Measurements from ENCODE around the gene TNRC6A. TPM values are rescaled to one million over a fixed set of nuclear protein-coding genes. Genes with fewer than 3 reads are reported as not detected.

Gene TNRC6A
- total RNA-seq, 2 donors from 2014 or later = 41.2 to 50.5 TPM

DNA sequence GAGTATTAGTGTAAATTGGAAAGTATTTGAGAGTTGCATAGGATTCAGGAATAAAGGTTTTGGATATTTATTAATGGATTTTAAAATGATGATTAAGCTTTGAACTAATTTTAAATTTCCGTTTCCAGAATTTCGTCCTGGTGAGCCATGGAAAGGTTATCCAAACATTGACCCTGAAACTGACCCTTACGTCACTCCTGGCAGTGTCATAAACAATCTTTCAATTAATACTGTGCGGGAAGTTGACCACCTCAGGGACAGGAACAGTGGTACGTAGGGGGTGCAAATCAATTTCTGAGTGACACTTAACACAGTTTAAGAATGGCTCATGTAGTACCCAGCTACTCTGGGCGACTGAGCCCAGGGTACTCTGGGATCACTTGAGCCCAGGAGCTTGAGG lies 87.2 kb downstream of the TNRC6A start:
- H3K27ac Mint-ChIP-seq = peak overlapping the region; percentile 44 to 82
- peaks cover 5 to 7% of the 10 kb centered on the region in 2 donors for H3K36me3 Mint-ChIP-seq
- no peaks in the 10 kb centered on the region for H3K9me3 Mint-ChIP-seq
- ATAC-seq (no peak), DNase-seq (ENCODE audit: low spot score in 2 of 2) (no peak)

DNA sequence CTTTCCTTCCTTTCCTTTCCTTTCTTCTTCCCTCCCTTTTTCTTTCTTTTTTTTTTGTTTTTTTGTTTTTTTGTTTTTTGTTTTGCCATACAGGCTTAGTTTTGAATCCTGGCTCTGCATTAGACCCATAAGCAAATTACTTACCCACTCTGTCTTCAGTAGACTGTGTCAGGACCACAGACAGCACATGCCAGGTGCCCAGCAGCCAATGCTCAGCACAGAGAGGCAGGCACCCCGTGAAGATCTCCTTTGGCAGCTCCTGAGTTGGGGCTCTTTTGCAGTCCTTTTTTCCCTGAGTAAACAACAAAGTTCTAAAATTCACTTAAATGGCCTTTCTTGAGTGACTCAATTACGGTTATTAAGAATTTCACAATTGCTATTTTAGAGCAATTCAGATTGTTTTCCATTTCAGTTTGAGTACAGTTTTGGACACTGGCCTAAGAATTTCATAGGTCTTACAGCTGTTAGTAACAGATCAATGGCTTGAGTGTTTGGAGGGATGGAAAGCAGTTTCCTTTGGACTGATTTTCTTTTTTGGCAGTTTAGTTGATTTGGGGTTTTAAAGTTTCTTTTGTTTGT lies 90.1 kb downstream of the TNRC6A start:
- Mint-ChIP-seq H3K27ac (peak overlapping the region; percentile 56 to 58), H3K36me3 (peaks cover 5 to 19% of the 10 kb centered on the region in 2 donors), H3K9me3 (no peaks in the 10 kb centered on the region)
- ATAC-seq (no peak), DNase-seq (ENCODE audit: low spot score in 2 of 2) (no peak)

DNA sequence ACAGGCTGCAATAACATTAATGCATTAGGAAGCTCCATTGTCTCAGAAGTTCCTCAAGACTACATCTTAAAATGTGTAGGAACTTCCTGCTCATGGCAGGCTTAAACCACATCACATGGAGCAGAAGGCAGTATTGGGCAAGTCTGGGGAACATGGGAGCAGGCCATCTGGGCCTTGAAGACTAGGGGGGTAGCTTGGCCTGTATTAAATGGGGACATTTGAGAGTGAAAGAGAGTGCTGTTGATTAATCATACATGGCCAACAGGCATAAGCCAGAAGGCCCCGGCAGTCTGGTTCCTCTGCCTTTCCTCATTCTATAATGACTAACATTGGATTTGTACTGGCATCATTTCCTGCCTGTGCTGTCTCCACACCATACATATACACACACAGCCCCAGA lies 91.1 kb downstream of the TNRC6A start:
- Mint-ChIP-seq H3K27ac (peak overlapping the region; percentile 58 to 83), H3K9me3 (no peaks in the 10 kb centered on the region), H3K36me3 (peaks cover 0 to 13% of the 10 kb centered on the region in 2 donors)
- no peak for ATAC-seq
- DNase-seq (ENCODE audit: low spot score in 2 of 2) = no peak

DNA sequence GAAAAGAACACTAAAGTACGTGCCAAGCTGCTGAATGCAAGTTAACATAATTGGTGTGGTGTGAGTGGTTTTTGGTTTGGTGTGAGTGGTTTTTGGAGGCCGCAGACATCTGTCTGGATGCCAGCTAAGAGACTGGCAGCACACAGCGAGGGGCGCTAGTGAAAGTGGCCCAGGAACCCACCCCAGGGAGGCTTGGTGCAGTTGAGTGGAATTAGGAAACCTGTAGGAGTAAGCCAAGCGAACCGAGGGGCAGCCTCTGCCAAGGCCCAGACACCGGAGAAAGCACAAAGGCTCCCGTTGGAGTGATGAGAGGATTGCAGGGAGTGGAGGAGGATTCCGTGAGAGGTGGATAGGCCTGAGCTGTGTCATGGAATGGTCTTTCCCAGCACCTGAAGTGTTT lies 91.7 kb downstream of the TNRC6A start:
- Mint-ChIP-seq H3K9me3 (no peaks in the 10 kb centered on the region), H3K36me3 (peaks cover 0 to 13% of the 10 kb centered on the region in 2 donors), H3K27ac (peak overlapping the region; percentile 15 to 93)
- no peak for ATAC-seq
- no peak for DNase-seq (ENCODE audit: low spot score in 2 of 2)

DNA sequence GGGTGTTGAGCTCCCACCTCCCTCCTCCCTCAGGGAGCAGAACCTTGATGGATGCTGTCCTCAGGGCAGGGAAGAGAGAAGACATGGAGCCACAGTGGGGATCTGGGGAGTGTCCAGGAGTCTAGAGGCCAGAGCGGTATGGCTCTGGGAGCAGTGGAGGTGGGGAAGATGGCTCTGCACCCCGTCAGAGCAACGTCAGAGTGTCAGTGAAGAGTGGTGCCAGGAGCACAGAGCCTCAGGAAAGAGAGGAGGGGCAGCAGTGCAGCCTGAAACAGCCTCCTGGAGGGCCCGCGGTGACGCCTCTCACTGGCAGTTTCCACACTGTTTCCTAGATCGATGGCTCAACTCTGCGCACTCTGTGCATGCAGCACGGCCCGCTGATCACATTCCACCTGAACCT lies 93.1 kb downstream of the TNRC6A start:
- no peak for DNase-seq (ENCODE audit: low spot score in 2 of 2)
- H3K9me3 Mint-ChIP-seq = no peaks in the 10 kb centered on the region

DNA sequence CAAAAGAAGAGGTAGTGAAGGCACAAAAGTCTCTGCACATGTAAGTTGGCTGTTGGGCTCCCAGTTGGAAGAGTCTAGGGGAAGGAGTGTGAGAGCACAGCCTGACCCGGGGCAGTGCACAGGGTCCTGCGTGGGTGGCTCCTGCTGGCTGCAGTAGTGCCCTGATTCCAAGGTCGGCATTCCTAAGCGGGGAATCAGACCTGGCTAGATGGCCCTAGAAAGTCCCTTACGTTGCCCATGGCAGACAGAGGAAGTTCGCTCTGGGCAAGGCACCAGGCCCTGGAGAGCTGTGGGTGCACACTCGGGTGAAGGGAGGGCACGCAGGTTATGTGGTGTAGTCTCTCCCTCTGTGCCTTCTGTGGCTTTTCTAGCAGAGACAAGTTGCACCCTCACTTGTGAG lies 93.5 kb downstream of the TNRC6A start:
- Mint-ChIP-seq H3K27ac (peak overlapping the region in 1 of 2 donors; percentile 78), H3K36me3 (peaks cover 0 to 23% of the 10 kb centered on the region in 2 donors), H3K9me3 (no peaks in the 10 kb centered on the region)
- ATAC-seq = no peak
- no peak for DNase-seq (ENCODE audit: low spot score in 2 of 2)

More for the DNA sequence above, 93.1 kb downstream of the TNRC6A start:
- Mint-ChIP-seq H3K36me3 (peaks cover 0 to 23% of the 10 kb centered on the region in 2 donors), H3K27ac (peak overlapping the region in 1 of 2 donors; percentile 93)
- ATAC-seq = peak in 1 of 2 donors; percentile 16

DNA sequence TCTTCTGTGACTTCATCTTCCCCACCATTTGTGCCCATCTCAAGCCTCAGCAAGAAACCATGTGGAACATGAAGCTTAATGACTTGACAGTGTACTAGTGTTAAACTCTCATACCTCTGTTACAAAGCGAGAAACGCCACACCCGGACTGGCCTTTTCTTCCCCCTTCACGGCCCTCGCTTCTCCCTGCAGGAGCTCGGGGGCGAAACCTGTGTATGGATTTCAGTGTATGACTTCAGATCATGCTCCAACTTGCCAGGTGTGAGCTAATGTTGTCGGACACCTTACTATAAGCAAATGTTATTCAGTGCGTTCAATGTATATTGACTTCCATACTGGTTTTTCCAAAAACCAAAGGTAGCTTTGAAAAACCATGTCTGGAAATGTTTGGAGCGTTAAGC lies 96.2 kb downstream of the TNRC6A start:
- ATAC-seq (no peak), DNase-seq (ENCODE audit: low spot score in 2 of 2) (no peak)
- H3K36me3 Mint-ChIP-seq = peaks cover 0 to 23% of the 10 kb centered on the region in 2 donors
- peak overlapping the region in 1 of 2 donors; percentile 80 for H3K27ac Mint-ChIP-seq
- H3K9me3 Mint-ChIP-seq = no peaks in the 10 kb centered on the region

DNA sequence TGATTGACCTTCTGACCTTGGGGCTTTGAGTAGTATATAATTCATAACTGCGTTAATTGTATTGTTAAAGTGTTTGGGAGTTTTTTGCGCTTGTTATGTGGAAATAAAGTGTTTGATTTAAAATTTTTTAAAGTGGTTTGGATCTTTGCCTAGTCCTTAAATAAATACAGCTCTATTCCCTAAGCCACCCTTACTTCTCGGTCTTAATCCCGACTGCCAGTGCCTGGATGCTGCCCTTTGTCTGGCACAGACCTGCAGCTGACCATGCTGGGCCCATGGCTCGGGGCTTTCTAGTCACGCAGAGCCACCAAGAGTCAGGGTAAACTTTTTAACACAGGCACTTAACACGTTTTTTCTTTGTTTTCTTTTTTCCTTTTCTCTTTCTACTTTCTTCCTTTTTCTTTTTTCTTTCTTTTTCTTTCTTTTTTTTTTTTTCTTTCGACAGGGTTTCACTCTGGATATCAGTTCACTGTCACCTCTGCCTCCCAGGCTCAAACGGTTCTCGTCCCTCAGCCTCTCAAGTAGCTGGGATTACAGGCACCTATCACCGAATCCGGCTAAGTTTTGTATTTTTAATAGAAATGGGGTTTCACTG lies 96.7 kb downstream of the TNRC6A start:
- peaks cover 0 to 23% of the 10 kb centered on the region in 2 donors for H3K36me3 Mint-ChIP-seq
- H3K9me3 Mint-ChIP-seq = no peaks in the 10 kb centered on the region
- ATAC-seq = no peak
- DNase-seq (ENCODE audit: low spot score in 2 of 2) = no peak
- H3K27ac Mint-ChIP-seq = peak overlapping the region in 1 of 2 donors; percentile 84

DNA sequence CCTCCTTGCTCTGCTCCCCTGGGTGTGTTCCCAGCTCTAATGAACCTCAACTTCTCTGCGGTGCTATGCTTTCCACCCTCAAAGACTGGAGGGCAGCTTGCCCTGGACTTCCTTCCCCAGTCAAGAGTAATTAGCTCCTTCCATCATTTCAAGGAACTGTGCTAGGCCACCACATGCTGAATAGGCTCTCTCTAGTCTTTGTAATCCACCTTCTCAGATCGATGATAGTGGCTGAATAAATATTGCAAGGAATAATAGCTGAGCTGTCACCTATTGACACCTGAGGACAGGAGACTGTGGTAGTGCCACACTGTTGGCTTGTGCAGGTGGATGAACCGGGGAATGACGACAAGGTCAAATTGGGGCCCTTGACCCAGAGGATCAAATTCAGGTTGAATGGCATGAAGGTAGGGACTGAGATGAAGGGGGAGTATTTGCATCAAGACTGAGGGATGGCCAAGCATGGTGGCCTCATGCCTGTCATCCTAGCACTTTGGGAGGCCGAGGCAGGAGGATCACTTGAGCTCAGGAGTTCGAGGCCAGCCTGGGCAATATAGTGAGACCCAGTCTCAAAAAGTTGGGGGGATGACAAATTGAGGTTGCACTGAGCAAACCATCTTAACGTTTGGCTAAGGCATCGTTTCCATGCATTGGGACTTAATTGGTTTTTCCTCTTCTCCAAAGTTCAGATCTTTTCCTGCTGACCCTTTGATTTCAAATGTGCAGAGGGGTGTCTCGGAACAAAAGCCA lies 97.5 kb downstream of the TNRC6A start:
- no peak for ATAC-seq
- Mint-ChIP-seq H3K36me3 (peaks cover 0 to 23% of the 10 kb centered on the region in 2 donors), H3K9me3 (no peaks in the 10 kb centered on the region), H3K27ac (peak overlapping the region in 1 of 2 donors; percentile 84)
- DNase-seq (ENCODE audit: low spot score in 2 of 2) = no peak

DNA sequence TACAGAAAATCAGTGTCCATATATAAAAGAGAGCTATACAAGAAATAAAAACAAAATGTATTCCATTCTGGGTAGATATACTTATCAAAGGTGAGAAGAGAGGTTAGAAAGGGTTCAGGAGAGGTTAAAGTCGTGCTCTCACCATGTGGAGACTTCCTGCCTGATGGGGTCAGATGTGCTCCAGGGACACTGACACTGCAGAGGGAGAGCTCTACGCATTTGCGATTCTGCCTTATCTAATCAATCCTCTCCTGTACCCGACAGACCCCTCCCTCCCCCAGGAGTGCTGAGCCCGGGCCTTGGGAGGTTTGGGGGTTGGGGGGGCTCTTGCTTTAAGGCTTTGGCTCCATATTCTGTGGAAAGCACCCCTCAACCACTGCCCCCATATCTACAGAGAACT lies 99.7 kb downstream of the TNRC6A start:
- DNase-seq (ENCODE audit: low spot score in 2 of 2) (peak in 1 of 2 donors; percentile 30), ATAC-seq (no peak)
- H3K27ac Mint-ChIP-seq = peak overlapping the region in 1 of 2 donors; percentile 73

DNA sequence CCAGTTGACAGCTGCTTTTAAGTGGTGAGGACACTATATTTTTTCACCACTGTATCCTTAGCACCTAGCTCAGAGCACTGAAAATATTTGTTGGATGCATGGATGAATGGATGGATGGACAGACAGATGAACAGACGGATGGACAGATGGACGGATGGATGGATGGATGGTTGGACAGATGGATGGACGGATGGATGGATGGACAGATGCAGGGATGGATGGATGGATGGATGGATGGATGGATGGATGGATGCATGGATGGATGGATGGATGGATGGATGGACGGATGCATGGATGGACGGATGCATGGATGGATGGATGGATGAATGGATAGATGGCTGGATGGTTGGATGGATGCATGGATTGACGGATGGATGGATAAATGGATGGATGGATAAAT lies 103.9 kb downstream of the TNRC6A start:
- no peak for ATAC-seq

More for the DNA sequence above, 99.7 kb downstream of the TNRC6A start:
- Mint-ChIP-seq H3K9me3 (no peaks in the 10 kb centered on the region), H3K36me3 (peaks cover 0 to 12% of the 10 kb centered on the region in 2 donors)

DNA sequence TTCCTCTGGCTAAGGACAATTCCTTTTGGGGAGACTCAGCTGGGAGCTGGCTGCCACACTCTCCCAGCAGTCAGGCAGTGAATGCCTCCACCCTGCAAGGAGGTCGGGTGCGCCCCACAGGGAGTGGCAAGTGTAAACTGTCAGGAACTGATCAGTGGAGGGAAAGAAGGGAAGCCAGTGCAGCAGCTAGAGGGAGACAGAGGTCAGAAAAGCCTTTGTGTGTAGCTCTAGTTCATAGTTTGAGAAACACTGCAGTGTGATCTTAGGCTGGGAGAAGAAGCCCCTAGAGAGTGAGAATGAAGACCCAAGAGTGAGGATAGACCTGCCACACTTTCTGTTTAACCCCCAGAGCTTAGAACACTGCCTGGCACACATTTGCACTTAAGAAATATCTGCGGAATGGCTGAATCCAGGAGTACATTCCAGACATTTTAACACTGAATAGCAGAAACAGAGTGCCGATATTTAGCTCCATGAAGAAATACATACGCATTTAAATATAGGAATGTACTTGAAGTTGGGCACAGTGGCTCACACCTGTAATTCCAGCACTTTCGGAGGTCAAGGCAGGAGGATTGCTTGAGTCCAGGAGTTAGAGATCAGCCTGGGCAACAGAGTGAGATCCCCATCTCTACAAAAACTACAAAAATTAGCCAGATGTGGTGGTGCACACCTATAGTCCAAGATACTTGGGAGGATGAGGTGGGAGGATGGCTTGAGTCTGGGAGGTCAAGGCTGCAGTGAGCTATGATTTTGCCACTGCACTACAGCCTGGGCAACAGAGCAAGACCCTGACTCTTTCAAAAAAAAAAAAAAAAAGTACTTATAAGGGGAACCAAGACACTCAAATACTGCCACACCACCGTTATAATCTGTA lies 105.2 kb downstream of the TNRC6A start:
- DNase-seq (ENCODE audit: low spot score in 2 of 2) = no peak
- H3K27ac Mint-ChIP-seq = no peak overlapping the region
- peak; percentile 22 to 54 for ATAC-seq
- H3K36me3 Mint-ChIP-seq = no peaks in the 10 kb centered on the region
- no peaks in the 10 kb centered on the region for H3K9me3 Mint-ChIP-seq

More for the DNA sequence above, 103.9 kb downstream of the TNRC6A start:
- Mint-ChIP-seq H3K36me3 (no peaks in the 10 kb centered on the region), H3K9me3 (no peaks in the 10 kb centered on the region), H3K27ac (no peak overlapping the region)
- DNase-seq (ENCODE audit: low spot score in 2 of 2) = no peak

DNA sequence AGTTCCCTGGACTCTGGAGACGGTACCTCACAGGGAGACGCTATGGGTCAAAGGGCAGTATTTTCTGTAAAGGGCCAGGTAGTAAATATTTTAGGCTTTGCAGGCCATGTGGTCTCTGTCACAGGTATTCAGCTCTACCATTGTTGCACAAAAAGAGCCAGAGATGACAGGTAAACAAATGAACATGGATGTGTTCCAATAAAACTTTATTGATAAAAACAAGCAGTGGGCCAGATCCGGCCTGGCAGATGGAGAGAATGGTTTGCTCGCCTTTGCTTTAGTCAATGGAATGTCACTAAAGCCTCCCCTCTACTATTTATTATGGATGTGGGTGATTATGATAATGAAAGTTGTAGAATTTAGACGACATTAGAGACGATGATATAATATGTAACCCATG lies 107.4 kb downstream of the TNRC6A start:
- H3K36me3 Mint-ChIP-seq = no peaks in the 10 kb centered on the region

DNA sequence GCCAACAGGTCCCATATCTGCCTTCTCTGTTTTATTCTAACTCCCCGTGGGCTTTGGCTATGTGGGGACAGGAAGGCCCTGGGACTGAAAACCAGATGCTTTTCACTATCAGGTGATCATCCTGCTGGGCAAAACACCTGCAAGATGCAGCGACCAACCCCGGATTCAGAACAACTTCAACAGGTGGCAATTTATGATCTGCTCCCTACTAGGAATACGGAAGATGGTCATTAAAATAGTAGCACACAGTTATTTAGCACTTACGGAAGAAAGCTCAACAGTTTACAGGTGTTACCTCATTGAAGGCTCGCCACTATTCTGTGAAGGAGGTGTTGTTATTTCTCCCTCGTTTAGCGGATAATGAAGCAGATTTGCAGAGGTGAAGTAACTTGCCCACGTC lies 108.5 kb downstream of the TNRC6A start:
- ATAC-seq (no peak), DNase-seq (ENCODE audit: low spot score in 2 of 2) (no peak)
- H3K36me3 Mint-ChIP-seq = no peaks in the 10 kb centered on the region
- no peaks in the 10 kb centered on the region for H3K9me3 Mint-ChIP-seq
- H3K27ac Mint-ChIP-seq = no peak overlapping the region

More for the DNA sequence above, 107.4 kb downstream of the TNRC6A start:
- H3K9me3 Mint-ChIP-seq = no peaks in the 10 kb centered on the region
- H3K27ac Mint-ChIP-seq = no peak overlapping the region
- DNase-seq (ENCODE audit: low spot score in 2 of 2) (no peak), ATAC-seq (no peak)

DNA sequence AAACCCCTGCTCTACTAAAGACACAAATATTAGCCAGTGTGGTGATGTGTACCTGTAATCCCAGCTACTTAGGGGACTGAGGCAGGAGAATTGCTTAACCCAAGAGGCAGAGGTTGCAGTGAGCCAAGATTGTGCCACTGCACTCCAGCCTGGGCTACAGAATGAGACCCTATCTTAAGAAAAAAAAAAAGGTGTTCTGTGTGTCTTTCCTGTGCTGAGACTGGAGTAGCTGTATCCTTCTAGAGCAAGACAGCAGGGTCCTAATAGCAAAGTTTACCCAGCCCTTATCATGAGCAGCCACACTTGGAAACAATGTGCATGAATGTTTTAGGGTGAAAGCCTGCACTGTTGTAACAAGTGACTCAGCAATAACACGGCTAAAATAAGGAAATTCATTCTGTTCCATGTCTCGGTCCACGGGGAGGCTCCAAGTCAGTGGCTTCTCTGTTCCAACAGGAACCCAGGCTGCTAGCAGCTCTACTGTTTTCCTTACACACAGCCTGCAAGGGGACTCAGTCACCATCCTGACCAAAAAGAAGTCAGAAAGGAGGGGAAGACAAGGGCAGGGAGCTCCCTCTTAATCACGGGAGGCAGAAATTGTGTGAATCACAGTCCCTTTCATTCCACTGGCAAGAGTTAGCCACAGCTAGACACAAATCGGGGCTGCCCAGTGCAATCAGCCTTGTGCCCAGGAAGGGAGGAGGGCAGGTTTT lies 109.3 kb downstream of the TNRC6A start:
- H3K27ac Mint-ChIP-seq = peak overlapping the region in 1 of 2 donors; percentile 48

DNA sequence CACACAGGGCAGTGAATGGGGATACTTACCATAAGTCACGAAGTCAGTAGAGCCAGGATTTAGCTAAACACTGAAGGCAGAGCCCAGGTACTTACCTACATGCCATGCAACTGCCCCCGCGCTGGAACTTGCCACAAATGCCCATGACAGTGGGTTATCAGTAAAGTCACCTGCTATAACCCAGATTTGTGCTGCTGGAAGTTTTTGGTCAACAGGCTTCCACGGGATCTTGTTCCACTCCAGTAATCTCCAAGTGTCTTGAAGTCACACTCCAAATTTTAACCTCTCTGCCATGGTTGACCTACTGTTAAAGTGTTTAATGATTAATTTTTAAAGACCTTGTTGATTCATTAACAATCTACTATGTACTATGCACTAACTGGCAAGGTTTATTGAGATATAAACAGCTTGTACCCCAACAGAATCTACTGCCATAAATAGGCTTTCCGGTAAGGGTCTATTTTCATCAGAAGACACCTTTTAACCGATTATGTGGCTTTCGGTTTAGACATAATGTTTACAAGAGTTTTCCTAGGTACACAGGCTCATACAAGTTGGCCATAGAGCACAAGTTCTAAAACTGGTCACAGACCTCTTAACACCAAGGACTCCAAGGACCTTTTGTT lies 110.0 kb downstream of the TNRC6A start:
- H3K36me3 Mint-ChIP-seq = no peaks in the 10 kb centered on the region
- no peak for DNase-seq (ENCODE audit: low spot score in 2 of 2)
- no peak overlapping the region for H3K27ac Mint-ChIP-seq
- H3K9me3 Mint-ChIP-seq = no peaks in the 10 kb centered on the region
- ATAC-seq = no peak

More for the DNA sequence above, 109.3 kb downstream of the TNRC6A start:
- Mint-ChIP-seq H3K9me3 (no peaks in the 10 kb centered on the region), H3K36me3 (no peaks in the 10 kb centered on the region)
- ATAC-seq (no peak), DNase-seq (ENCODE audit: low spot score in 2 of 2) (no peak)
